HepG2 (cell line): ENCODE data around the gene PWP1. TPM values are rescaled to one million over a fixed set of nuclear protein-coding genes. Genes with fewer than 3 reads are reported as not detected.

Experiments
- ATAC-seq: fragments of 200-7000 bp; cut with Tn5 transposase; 3 replicates; pipeline ENCODE4 v1.9.1; 2020; ENCODE audit warnings: mild to moderate bottlenecking, moderate library complexity
- BruUV-seq: library from RNA; stranded (reverse); fragments of 400-500 nt; replicated peaks from 2 replicates; lab custom pipeline; 2021; lab: Mats Ljungman, UMichigan
- CTCF ChIA-PET: fragments of 300-600 bp; formaldehyde crosslinking; extraction: SDS; loops from one replicate; lab custom pipeline; 2021; ENCODE audit warnings: low total read pairs, inconsistent platforms, low intra/inter-chr PET ratio; lab: Yijun Ruan, JAX
- POLR2A ChIA-PET: fragments of 350-600 bp; sonication (Branson Sonifier 250); formaldehyde crosslinking; loops from one replicate; lab custom pipeline; 2020; ENCODE audit warnings: antibody characterized with exemption, inconsistent platforms; lab: Yijun Ruan, JAX
- DNase-seq: peaks from one replicate; pipeline ENCODE4 v3.0.0-alpha.2; 2015; ENCODE audit warnings: low spot score
- FAIRE-seq: peaks from 3 replicates; lab custom pipeline; 2011; peaks lifted over from hg19 to GRCh38; lab: Jason Lieb, UNC
- H2AFZ ChIP-seq: one replicate; pipeline ENCODE4 v1.6.1; 2011; ENCODE audit warnings: low read length, inconsistent platforms
- H3K27ac ChIP-seq: fragments of 300-600 bp; 3 replicates; pipeline ENCODE4 v1.8.0; 2011; ENCODE audit warnings: mixed run types, mild to moderate bottlenecking, mixed read lengths, low read length, inconsistent platforms; ENCODE audit not compliant: insufficient read depth; ENCODE audit errors: extremely low read length
- H3K27me3 ChIP-seq, 2 experiments: fragments of 200-600 bp in 1 of 2; 2 replicates in 1 of 2; 3 replicates in 1 of 2; pipeline versions ENCODE4 v1.6.0 to v1.8.0; 2011; ENCODE audit warnings: low read length in 2 of 2, mild to moderate bottlenecking in 2 of 2, moderate library complexity in 2 of 2, inconsistent platforms in 1 of 2; ENCODE audit not compliant: insufficient read depth in 2 of 2, control insufficient read depth in 1 of 2
- H3K36me3 ChIP-seq, 2 experiments: fragments of 200-600 bp in 1 of 2; replicated peaks in 1 of 2; 2 replicates in 1 of 2; 3 replicates in 1 of 2; pipeline versions ENCODE4 v1.5.1 to v1.8.0; 2011; ENCODE audit warnings: low read length in 2 of 2, inconsistent platforms in 1 of 2; ENCODE audit not compliant: insufficient read depth in 2 of 2, control insufficient read depth in 1 of 2
- H3K4me1 ChIP-seq: 2 replicates; pipeline ENCODE4 v1.5.1; 2012; ENCODE audit warnings: low read length, inconsistent platforms; ENCODE audit not compliant: insufficient read depth
- H3K4me2 ChIP-seq: 2 replicates; pipeline ENCODE4 v1.6.0; 2011; ENCODE audit warnings: low read depth, low read length, inconsistent platforms
- H3K4me3 ChIP-seq, 3 experiments: fragments of 200-600 bp in 1 of 3; sonication (generic), shearing (Covaris generic) in 1 of 3; replicated peaks in 1 of 3; 2 replicates each; pipeline ENCODE4 v1.5.1; 2011 to 2016; ENCODE audit warnings: low read length in 3 of 3, inconsistent platforms in 2 of 3, low read depth in 2 of 3, mild to moderate bottlenecking in 2 of 3, control low read depth in 1 of 3, mixed read lengths in 1 of 3; ENCODE audit not compliant: insufficient read depth in 1 of 3
- H3K79me2 ChIP-seq: one replicate; pipeline ENCODE4 v1.6.1; 2011; ENCODE audit warnings: low read length, inconsistent platforms; ENCODE audit not compliant: insufficient read depth
- H3K9ac ChIP-seq: 2 replicates; pipeline ENCODE4 v1.6.0; 2011; ENCODE audit warnings: mild to moderate bottlenecking, low read depth, low read length, inconsistent platforms; ENCODE audit not compliant: insufficient read depth
- H3K9me3 ChIP-seq: 2 replicates; pipeline ENCODE4 v1.5.1; 2012; ENCODE audit warnings: mild to moderate bottlenecking, low read length
- H4K20me1 ChIP-seq: 2 replicates; pipeline ENCODE4 v1.6.0; 2011; ENCODE audit warnings: inconsistent platforms, mild to moderate bottlenecking, low read length, moderate library complexity; ENCODE audit not compliant: insufficient read depth
- EP300 ChIP-seq, 3 experiments: sonication (generic) in 1 of 3; formaldehyde crosslinking in 1 of 3; IDR thresholded peaks; 2 replicates each; pipeline versions ENCODE4 v1.5.1 to v1.6.1; 2011 to 2020; ENCODE audit warnings: low read depth in 2 of 3, low read length in 2 of 3, borderline replicate concordance in 1 of 3, improper control_type of control experiment in 1 of 3, mild to moderate bottlenecking in 1 of 3, missing genetic modification reagents in 1 of 3, moderate library complexity in 1 of 3
- FOXJ3 ChIP-seq: sonication (generic); formaldehyde crosslinking; IDR thresholded peaks from 2 replicates; pipeline ENCODE4 v1.4.0; 2020; ENCODE audit warnings: missing genetic modification reagents, mild to moderate bottlenecking, borderline replicate concordance
- FOXK2 ChIP-seq: fragments of 450-650 bp; IDR thresholded peaks from 2 replicates; pipeline ENCODE4 v1.6.1; 2016
- KDM5A ChIP-seq: fragments of 200-600 bp; sonication (generic); IDR thresholded peaks from 2 replicates; pipeline ENCODE4 v1.7.0; 2018; ENCODE audit warnings: antibody characterized with exemption, mild to moderate bottlenecking, low read length, borderline replicate concordance
- MTF2 ChIP-seq: sonication (generic); formaldehyde crosslinking; IDR thresholded peaks from 2 replicates; pipeline ENCODE4 v1.5.0; 2020; ENCODE audit warnings: missing genetic modification reagents, borderline replicate concordance
- NCOA2 ChIP-seq: sonication (generic); formaldehyde crosslinking; IDR thresholded peaks from 2 replicates; pipeline ENCODE4 v1.8.0; 2022; ENCODE audit warnings: inconsistent platforms
- ZNF124 ChIP-seq: sonication (generic); formaldehyde crosslinking; IDR thresholded peaks from 2 replicates; pipeline ENCODE4 v1.4.0; 2020; ENCODE audit warnings: missing genetic modification reagents
- ZNF235 ChIP-seq: sonication (generic); formaldehyde crosslinking; IDR thresholded peaks from 2 replicates; pipeline ENCODE4 v1.8.1; 2023; ENCODE audit warnings: mild to moderate bottlenecking, missing genetic modification reagents, borderline replicate concordance
- ZNF275 ChIP-seq: sonication (generic); formaldehyde crosslinking; IDR thresholded peaks from 2 replicates; pipeline ENCODE4 v1.8.0; 2022; ENCODE audit warnings: missing genetic modification reagents, mild to moderate bottlenecking, inconsistent platforms, borderline replicate concordance
- ZNF30 ChIP-seq: sonication (generic); formaldehyde crosslinking; IDR thresholded peaks from 2 replicates; pipeline ENCODE4 v1.5.0; 2020; ENCODE audit warnings: mild to moderate bottlenecking, missing genetic modification reagents
- ZNF333 ChIP-seq: sonication (generic); formaldehyde crosslinking; IDR thresholded peaks from 2 replicates; pipeline ENCODE4 v1.4.0; 2020; ENCODE audit warnings: mild to moderate bottlenecking, missing genetic modification reagents, borderline replicate concordance
- ZNF713 ChIP-seq: sonication (generic); formaldehyde crosslinking; IDR thresholded peaks from 2 replicates; pipeline ENCODE4 v1.4.0; 2020; ENCODE audit warnings: mild to moderate bottlenecking, missing genetic modification reagents
- WGBS: methylation state at CpG from one replicate; pipeline ENCODE4 v1.1.6; 2017; ENCODE audit warnings: low lambda C conversion rate; 5-methylcytosine and 5-hydroxymethylcytosine counted together
- in situ Hi-C: cut with HindIII; loops from 2 replicates; pipeline ENCODE4 v1.10.0; 2017; ENCODE audit warnings: low pct_unique_long_range_greater_than_20kb; ENCODE audit not compliant: extremely low pct_ligation_motif_present
- intact Hi-C: fragments of 100-400 bp; cut with micrococcal nuclease; formaldehyde crosslinking; loops from one replicate; pipeline ENCODE4 v1.10.0; 2022; ENCODE audit not compliant: unreplicated experiment
- polyA plus RNA-seq, 8 experiments: library from polyadenylated mRNA; depleted of rRNA in 3 of 8; stranded (reverse) in 7 of 8; unstranded in 1 of 8; fragments of >200 nt; fragmentation: Illumina TruSeq in 4 of 8; extraction: Trizol in 4 of 8; gene quantifications; 2 replicates each; pipeline versions ENCODE4 v1.2.1 to v1.2.3, GENCODE V29; 2011 to 2016; ENCODE audit warnings: low read depth in 4 of 8, missing spikeins in 1 of 8, mixed read lengths in 1 of 8; ENCODE audit not compliant: insufficient read depth in 1 of 8
- total RNA-seq, 5 experiments: library from RNA; depleted of rRNA; stranded (reverse); fragments of >200 nt; fragmentation: Illumina TruSeq; extraction: Trizol; gene quantifications; 2 replicates each; pipeline ENCODE4 v1.2.3, GENCODE V29; 2016; ENCODE audit warnings: low read depth in 1 of 5
- TF ChIP-seq, protein P1 (sequence below): sonication (generic); formaldehyde crosslinking; IDR thresholded peaks from 2 replicates; pipeline ENCODE4 v1.5.0; 2020; ENCODE audit warnings: mild to moderate bottlenecking, missing genetic modification reagents, borderline replicate concordance

PWP1 gene
- total and polyA plus RNA-seq, 2 of the 13 experiments (the other 11 are each of a cell fraction or from before 2014, with no cell fraction given), result 65.9 to 70.2 TPM

DNA sequence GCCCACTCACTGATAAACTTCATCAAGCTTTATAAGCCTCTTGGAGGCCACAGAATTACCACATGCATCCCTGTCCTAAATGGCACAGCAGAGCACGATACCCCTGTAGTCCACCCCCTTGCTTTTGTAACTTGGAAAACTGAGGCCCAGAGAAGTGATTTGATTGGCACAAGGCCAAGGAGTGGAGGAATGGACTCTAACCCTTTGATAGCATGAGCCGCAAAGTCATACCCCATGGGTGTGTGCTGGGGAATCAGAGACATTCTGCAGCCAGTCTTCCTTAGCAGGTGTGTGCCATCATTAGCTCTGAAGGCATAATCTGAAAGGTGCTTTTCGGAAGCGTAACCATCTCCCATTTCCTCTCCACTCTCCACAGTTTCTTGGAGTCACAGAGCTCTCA lies 28.5 kb upstream of the PWP1 start:
- no peak for FAIRE-seq
- POLR2A ChIA-PET, result no interaction called here

GRCh38 chr12:107657621-107658020 lies 28.0 kb upstream of the PWP1 start:
- Histone ChIP-seq H3K4me3 (no peak overlapping the region), H3K27ac (no peak overlapping the region), H4K20me1 (no peaks in the 10 kb centered on the region), H3K4me2 (no peak overlapping the region), H3K4me1 (no peaks in the 10 kb centered on the region), H3K9ac (no peak overlapping the region), H3K9me3 (no peaks in the 10 kb centered on the region), H3K79me2 (no peaks in the 10 kb centered on the region), H3K27me3 (no peaks in the 10 kb centered on the region; a peak in 1 of 5 replicates), H2AFZ (no peak overlapping the region), H3K36me3 (peaks cover 0 to 1% of the 10 kb centered on the region in 2 experiments; a peak in 1 of 5 replicates)
- WGBS, result 62% methylated on average over 8 of the region's 9 CpGs
- in situ Hi-C loops (no loop called here), intact Hi-C loops (no loop called here)
- FAIRE-seq (no peak), DNase-seq (no peak), ATAC-seq (no peak)
- ChIA-PET CTCF (no interaction called here), POLR2A (no interaction called here)
- BruUV-seq, result no TSS peak
- TF ChIP-seq ZNF333 (no peak), EP300 (IDR thresholded peaks at IDR 0.05; ENCODE audit: low read depth in 2 of 2, low read length in 2 of 2) (no peak), EP300 (CRISPR knock-in tag; IDR thresholded peaks at IDR 0.05; ENCODE audit: borderline replicate concordance) (no peak), KDM5A (no peak), ZNF235 (no peak), ZNF275 (CRISPR knock-in tag) (no peak), FOXJ3 (CRISPR knock-in tag) (no peak), ZNF713 (CRISPR knock-in tag) (no peak), ZNF30 (no peak), FOXK2 (no peak), NCOA2 (CRISPR knock-in tag) (no peak)
- TF ChIP-seq, protein P1, sequence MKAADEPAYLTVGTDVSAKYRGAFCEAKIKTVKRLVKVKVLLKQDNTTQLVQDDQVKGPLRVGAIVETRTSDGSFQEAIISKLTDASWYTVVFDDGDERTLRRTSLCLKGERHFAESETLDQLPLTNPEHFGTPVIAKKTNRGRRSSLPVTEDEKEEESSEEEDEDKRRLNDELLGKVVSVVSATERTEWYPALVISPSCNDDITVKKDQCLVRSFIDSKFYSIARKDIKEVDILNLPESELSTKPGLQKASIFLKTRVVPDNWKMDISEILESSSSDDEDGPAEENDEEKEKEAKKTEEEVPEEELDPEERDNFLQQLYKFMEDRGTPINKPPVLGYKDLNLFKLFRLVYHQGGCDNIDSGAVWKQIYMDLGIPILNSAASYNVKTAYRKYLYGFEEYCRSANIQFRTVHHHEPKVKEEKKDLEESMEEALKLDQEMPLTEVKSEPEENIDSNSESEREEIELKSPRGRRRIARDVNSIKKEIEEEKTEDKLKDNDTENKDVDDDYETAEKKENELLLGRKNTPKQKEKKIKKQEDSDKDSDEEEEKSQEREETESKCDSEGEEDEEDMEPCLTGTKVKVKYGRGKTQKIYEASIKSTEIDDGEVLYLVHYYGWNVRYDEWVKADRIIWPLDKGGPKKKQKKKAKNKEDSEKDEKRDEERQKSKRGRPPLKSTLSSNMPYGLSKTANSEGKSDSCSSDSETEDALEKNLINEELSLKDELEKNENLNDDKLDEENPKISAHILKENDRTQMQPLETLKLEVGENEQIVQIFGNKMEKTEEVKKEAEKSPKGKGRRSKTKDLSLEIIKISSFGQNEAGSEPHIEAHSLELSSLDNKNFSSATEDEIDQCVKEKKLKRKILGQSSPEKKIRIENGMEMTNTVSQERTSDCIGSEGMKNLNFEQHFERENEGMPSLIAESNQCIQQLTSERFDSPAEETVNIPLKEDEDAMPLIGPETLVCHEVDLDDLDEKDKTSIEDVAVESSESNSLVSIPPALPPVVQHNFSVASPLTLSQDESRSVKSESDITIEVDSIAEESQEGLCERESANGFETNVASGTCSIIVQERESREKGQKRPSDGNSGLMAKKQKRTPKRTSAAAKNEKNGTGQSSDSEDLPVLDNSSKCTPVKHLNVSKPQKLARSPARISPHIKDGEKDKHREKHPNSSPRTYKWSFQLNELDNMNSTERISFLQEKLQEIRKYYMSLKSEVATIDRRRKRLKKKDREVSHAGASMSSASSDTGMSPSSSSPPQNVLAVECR, result no peak

More for the DNA sequence above, 28.5 kb upstream of the PWP1 start:
- WGBS, result 74% methylated on average over 4 of the region's 4 CpGs
- H3K4me3 ChIP-seq, result no peak overlapping the region
- no peak overlapping the region for H3K27ac ChIP-seq
- H3K4me2 ChIP-seq, result no peak overlapping the region
- H3K36me3 ChIP-seq, result peaks cover 0 to 3% of the 10 kb centered on the region in 2 experiments; a peak in 1 of 5 replicates
- no peak overlapping the region for H2AFZ ChIP-seq
- H3K27me3 ChIP-seq, result no peaks in the 10 kb centered on the region; a peak in 1 of 5 replicates
- in situ Hi-C loops, result no loop called here
- CTCF ChIA-PET, result no interaction called here
- no peak overlapping the region for H3K9ac ChIP-seq
- H3K4me1 ChIP-seq, result no peaks in the 10 kb centered on the region
- no peaks in the 10 kb centered on the region for H3K79me2 ChIP-seq
- ATAC-seq, result no peak
- no TSS peak for BruUV-seq
- DNase-seq, result no peak
- TF ChIP-seq MTF2 (CRISPR knock-in tag), result no peak
- TF ChIP-seq ZNF124 (CRISPR knock-in tag), result no peak
- TF ChIP-seq, all 625 proteins: peak for 0
- Histone ChIP-seq H4K20me1 (no peaks in the 10 kb centered on the region), H3K9me3 (no peaks in the 10 kb centered on the region)
- intact Hi-C loops, result no loop called here
